Mucosa of stomach (tissue), 1 donor: ENCODE results near the gene STK38.

ENCODE experiments used
- H3K27me3 ChIP-seq: one replicate; pipeline ENCODE4 v1.7.0; 2013; ENCODE audit warnings: mild to moderate bottlenecking, low read length; ENCODE audit not compliant: control insufficient read depth, insufficient read depth
- H3K36me3 ChIP-seq: one replicate; pipeline ENCODE4 v1.7.0; 2013; ENCODE audit warnings: low read length; ENCODE audit not compliant: control insufficient read depth, insufficient read depth
- H3K4me1 ChIP-seq: one replicate; pipeline ENCODE4 v1.7.0; 2013; ENCODE audit warnings: mild to moderate bottlenecking, low read length; ENCODE audit not compliant: control insufficient read depth, insufficient read depth
- H3K4me3 ChIP-seq: one replicate; pipeline ENCODE4 v1.7.0; 2013; ENCODE audit warnings: low read length
- H3K9ac ChIP-seq: one replicate; pipeline ENCODE4 v1.7.0; 2013; ENCODE audit warnings: mild to moderate bottlenecking, low read length, moderate library complexity
- H3K9me3 ChIP-seq: one replicate; pipeline ENCODE4 v1.7.0; 2013; ENCODE audit warnings: mild to moderate bottlenecking, low read length, moderate library complexity; ENCODE audit not compliant: control insufficient read depth
- donor health status: Pancreatic carcinoma.

Gene STK38

GRCh38 chr6:36539814-36540568 is 7.3 kb downstream of the STK38 start:
- Histone ChIP-seq H3K4me1 (peaks cover 6% of the 10 kb centered on the region), H3K4me3 (no peak overlapping the region), H3K9ac (no peak overlapping the region), H3K27me3 (no peaks in the 10 kb centered on the region), H3K9me3 (no peaks in the 10 kb centered on the region), H3K36me3 (no peaks in the 10 kb centered on the region)

GRCh38 chr6:36536873-36537547 is 10.3 kb downstream of the STK38 start:
- Histone ChIP-seq H3K36me3 (no peaks in the 10 kb centered on the region), H3K4me1 (no peaks in the 10 kb centered on the region)

DNA sequence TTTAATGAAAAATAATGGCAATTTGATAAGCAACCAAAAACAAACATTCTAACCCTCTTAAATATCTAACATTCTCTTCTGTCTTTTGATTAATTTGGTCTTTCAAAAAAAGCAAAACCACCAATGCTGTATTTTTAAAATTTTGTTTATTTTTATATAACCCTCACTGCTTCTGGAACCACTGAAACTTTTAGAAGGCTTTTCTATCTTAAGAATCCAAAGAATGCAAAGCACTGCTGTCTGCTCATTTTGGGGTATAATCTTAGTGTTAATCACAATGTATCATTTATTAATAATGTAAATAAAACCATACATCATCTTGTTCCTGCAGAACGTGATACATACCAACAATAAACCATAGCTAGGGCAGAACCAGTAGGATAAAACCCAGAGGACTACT is 14.0 kb downstream of the STK38 start:
- Histone ChIP-seq H3K9me3 (no peaks in the 10 kb centered on the region), H3K9ac (no peak overlapping the region), H3K4me1 (no peaks in the 10 kb centered on the region), H3K4me3 (no peak overlapping the region), H3K36me3 (no peaks in the 10 kb centered on the region), H3K27me3 (no peaks in the 10 kb centered on the region)

More at GRCh38 chr6:36536873-36537547, 10.3 kb downstream of the STK38 start:
- no peaks in the 10 kb centered on the region for H3K9me3 ChIP-seq
- H3K4me3 ChIP-seq: no peak overlapping the region
- H3K9ac ChIP-seq: no peak overlapping the region
- no peaks in the 10 kb centered on the region for H3K27me3 ChIP-seq

GRCh38 chr6:36526066-36526465 is 21.2 kb downstream of the STK38 start:
- Histone ChIP-seq H3K27me3 (no peaks in the 10 kb centered on the region), H3K4me3 (no peak overlapping the region), H3K36me3 (no peaks in the 10 kb centered on the region), H3K9me3 (no peaks in the 10 kb centered on the region), H3K9ac (no peak overlapping the region), H3K4me1 (peaks cover 7% of the 10 kb centered on the region)

GRCh38 chr6:36525346-36525745 is 21.9 kb downstream of the STK38 start:
- no peaks in the 10 kb centered on the region for H3K9me3 ChIP-seq
- peaks cover 7% of the 10 kb centered on the region for H3K4me1 ChIP-seq
- H3K4me3 ChIP-seq: no peak overlapping the region
- no peaks in the 10 kb centered on the region for H3K27me3 ChIP-seq
- no peaks in the 10 kb centered on the region for H3K36me3 ChIP-seq
- no peak overlapping the region for H3K9ac ChIP-seq

GRCh38 chr6:36524871-36525270 is 22.4 kb downstream of the STK38 start:
- Histone ChIP-seq H3K4me1 (peaks cover 7% of the 10 kb centered on the region), H3K36me3 (no peaks in the 10 kb centered on the region), H3K4me3 (no peak overlapping the region), H3K9me3 (no peaks in the 10 kb centered on the region), H3K9ac (no peak overlapping the region), H3K27me3 (no peaks in the 10 kb centered on the region)

GRCh38 chr6:36523936-36524499 is 23.3 kb downstream of the STK38 start:
- H3K4me1 ChIP-seq: peaks cover 7% of the 10 kb centered on the region
- H3K9me3 ChIP-seq: no peaks in the 10 kb centered on the region
- no peaks in the 10 kb centered on the region for H3K27me3 ChIP-seq
- H3K9ac ChIP-seq: no peak overlapping the region
- no peak overlapping the region for H3K4me3 ChIP-seq
- no peaks in the 10 kb centered on the region for H3K36me3 ChIP-seq

- no peaks in the 10 kb centered on the region for H3K27me3 ChIP-seq
- H3K4me3 ChIP-seq: no peak overlapping the region
- no peaks in the 10 kb centered on the region for H3K36me3 ChIP-seq
- no peaks in the 10 kb centered on the region for H3K9me3 ChIP-seq
- H3K9ac ChIP-seq: no peak overlapping the region
- peaks cover 7% of the 10 kb centered on the region for H3K4me1 ChIP-seq
These were observed 23.8 kb downstream of the STK38 start for GRCh38 chr6:36523451-36523850.

DNA sequence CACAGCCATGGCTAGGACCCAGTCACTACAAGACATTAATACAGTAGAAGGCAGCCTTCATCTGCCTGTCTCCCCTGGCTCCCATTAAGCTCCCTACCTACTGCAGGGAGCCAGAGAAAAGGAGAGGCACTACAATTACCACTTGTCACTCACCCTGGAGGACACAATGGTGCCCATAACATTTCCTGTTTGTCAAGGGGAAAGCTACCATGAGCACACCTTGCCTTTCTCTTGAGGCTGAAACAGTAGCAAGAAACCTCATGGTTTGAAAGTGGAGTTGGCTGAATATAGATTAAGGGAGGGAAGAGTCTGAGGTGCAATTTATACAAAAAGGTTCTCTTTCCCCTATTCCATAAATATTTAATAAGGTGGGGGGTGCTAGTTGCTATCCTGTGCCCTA is 27.9 kb downstream of the STK38 start:
- no peaks in the 10 kb centered on the region for H3K27me3 ChIP-seq
- H3K9me3 ChIP-seq: no peaks in the 10 kb centered on the region
- no peak overlapping the region for H3K9ac ChIP-seq
- no peaks in the 10 kb centered on the region for H3K4me1 ChIP-seq
- H3K36me3 ChIP-seq: peaks cover 7% of the 10 kb centered on the region
- no peak overlapping the region for H3K4me3 ChIP-seq

GRCh38 chr6:36517408-36517807 is 29.9 kb downstream of the STK38 start:
- no peak overlapping the region for H3K9ac ChIP-seq
- H3K36me3 ChIP-seq: peaks cover 7% of the 10 kb centered on the region
- H3K9me3 ChIP-seq: no peaks in the 10 kb centered on the region
- no peak overlapping the region for H3K4me3 ChIP-seq
- H3K27me3 ChIP-seq: no peaks in the 10 kb centered on the region
- H3K4me1 ChIP-seq: no peaks in the 10 kb centered on the region

GRCh38 chr6:36516988-36517387 is 30.3 kb downstream of the STK38 start:
- no peaks in the 10 kb centered on the region for H3K4me1 ChIP-seq
- no peaks in the 10 kb centered on the region for H3K27me3 ChIP-seq
- H3K9me3 ChIP-seq: no peaks in the 10 kb centered on the region
- no peak overlapping the region for H3K9ac ChIP-seq
- peaks cover 7% of the 10 kb centered on the region for H3K36me3 ChIP-seq
- H3K4me3 ChIP-seq: no peak overlapping the region

GRCh38 chr6:36516559-36516958 is 30.7 kb downstream of the STK38 start:
- peaks cover 7% of the 10 kb centered on the region for H3K36me3 ChIP-seq
- H3K9ac ChIP-seq: no peak overlapping the region
- H3K27me3 ChIP-seq: no peaks in the 10 kb centered on the region
- H3K4me3 ChIP-seq: no peak overlapping the region
- no peaks in the 10 kb centered on the region for H3K4me1 ChIP-seq
- no peaks in the 10 kb centered on the region for H3K9me3 ChIP-seq
